GM21723 (cell line): ENCODE measurements around the gene TBC1D3E.
"Not testable (repeated sequence)": the region's sequence is repeated elsewhere in the genome, so short reads cannot be mapped to it uniquely, and the experiment has no call there.

Experiments
- ATAC-seq: cut with Tn5 transposase; IDR thresholded peaks from one replicate; pipeline ENCODE4 v1.9.1; 2021; ENCODE audit warnings: mild to moderate bottlenecking, moderate library complexity; ENCODE audit not compliant: unreplicated experiment

Gene TBC1D3E

DNA sequence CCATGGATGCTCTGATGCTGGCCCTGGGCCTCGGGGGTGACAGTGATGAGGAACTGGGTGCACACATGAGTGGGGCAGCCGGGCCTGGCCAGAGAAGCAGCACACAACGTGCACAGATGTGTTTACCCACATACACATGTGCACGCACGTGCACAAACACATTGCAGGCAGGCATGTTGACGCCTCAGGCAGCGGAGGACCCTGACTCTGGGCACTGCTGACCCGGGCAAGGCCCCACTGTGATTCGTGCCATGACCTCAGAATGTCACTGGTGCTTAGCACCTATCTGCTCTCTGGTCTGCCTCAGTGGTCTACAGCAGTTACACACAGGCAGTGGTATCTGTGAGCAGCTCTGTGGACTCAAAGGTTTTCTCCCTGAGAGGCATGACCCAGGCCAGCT lies at the start of gene TBC1D3E:
Gene TBC1D3E, plus strand, starts transcription at position 301 of the 400 bp plus-strand sequence. CDS start 1,545 bp downstream, outside the sequence.
- not testable (repeated sequence) for ATAC-seq

DNA sequence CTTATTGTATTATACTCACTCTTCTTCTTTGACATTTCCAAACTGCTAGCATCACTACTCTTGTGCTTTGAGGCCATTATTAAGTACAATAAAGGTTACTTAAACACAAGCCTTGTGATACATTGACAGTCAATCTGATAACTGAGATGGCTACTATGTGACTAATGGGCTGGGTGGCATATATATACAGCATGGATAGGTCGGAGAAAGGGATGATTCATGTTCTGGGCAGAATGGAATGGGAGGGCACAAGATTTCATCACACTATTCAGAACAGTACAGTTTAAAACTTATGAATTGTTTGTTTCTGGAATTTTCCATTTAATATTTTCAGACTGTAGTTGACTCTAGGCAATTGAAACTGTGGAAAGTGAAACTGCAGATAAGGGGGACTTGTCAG lies 40.4 kb upstream of the TBC1D3E start:
- not testable (repeated sequence) for ATAC-seq

DNA sequence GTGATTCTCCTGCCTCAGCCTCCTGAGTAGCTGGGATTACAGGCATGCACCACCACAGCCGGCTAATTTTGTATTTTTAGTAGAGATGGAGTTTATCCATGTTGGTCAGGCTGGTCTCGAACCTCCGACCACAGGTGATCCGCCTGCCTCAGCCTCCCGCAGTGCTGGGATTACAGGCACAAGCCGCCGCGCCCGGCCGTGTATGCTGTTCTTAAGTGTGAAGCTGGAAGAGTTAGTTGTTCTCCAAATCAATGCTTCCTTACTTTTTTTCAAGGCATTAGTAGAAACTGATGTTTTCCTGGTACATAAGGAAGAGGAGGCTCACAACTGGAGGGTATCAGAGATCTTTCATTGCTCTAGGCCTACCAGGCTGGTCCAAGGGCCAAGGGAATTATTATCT lies 39.6 kb upstream of the TBC1D3E start:
- ATAC-seq = not testable (repeated sequence)

DNA sequence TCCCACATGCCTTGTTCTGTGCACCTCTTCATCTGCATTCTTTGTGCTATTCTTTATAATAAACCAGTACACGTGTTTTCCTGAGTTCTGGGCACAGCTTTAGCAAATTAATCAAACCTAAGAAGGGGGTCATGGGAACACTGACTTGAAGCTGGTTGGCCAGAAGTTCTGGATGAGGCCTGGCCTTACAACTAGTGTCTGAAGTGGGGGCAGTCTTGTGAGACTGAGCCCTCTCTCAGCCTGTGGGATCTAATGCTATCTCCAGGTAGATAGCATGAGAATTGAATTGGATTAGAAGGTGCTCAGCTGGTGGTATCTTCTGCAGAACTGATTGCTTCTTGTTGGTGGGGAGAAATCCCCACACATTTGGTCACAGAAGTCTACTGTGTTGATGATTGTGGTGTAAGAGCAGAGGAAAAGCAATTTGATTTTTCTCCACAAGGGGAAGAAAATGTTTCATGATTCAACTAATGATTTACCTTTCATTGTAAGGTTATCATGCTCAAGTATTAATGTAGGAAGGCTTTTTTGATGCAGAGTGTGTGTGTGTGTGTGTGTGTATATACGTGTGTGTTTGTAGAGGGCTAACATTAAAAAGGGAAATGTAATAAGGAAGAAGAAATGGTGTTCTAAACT lies 33.6 kb upstream of the TBC1D3E start:
- ATAC-seq = not testable (repeated sequence)

DNA sequence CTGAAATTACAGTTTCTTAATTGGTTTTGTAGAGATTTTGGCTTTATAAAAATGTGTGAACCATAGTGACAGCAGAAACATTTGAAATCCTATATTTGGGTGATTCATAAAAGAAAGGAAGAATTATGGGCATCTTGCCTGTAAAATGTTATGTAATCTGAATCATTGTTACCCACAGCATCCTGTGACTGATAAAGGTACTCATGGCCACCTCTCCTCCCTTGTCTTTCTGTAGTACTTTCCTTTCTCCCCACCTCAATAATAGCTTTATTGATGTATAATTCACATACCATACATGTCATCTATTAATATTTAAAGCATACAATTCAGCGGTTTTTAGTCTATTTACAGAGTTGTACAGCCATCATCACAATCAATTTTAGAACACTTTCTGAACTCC lies 28.5 kb upstream of the TBC1D3E start:
- ATAC-seq = not testable (repeated sequence)

DNA sequence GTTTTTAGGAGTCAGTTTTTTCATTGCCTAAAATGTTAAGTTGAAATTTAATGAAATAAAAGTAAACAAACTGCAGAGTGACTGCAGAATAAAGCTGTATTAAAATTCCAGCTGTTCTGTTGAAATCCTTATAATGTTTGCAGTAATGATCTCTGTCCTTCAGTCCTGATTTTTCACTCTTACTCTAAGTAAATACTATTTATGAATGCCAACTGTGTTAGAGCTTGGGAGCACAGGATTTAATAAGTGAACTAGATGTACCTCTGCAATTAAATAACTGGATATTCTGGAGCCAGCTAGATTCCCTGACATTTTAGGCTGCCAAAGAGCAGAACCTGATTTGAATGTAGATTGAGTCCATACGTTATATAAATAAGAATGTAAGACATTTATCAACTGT lies 7.9 kb upstream of the TBC1D3E start:
- not testable (repeated sequence) for ATAC-seq

DNA sequence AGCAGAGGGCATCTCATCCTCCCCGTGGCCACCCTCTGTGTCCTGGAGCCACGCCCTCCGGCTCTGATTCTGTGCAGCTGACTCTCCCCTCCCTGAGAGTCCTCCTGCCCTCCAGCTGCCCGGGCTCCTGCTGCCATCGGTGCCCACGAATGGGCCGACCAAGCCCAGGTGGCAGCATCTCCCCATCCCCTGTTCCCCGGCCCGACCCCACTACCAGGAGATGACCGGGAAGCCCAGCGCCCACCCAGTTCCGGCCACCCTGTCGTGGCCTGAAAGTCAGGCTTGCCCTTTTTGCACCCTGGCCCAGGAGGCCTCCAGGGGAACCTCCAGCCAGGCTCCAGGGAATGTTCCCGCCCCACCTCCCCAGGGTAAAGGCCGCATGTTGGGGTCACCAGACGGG lies 7.1 kb downstream of the TBC1D3E start:
- ATAC-seq = not testable (repeated sequence)
